DMS 273 (cell line): ENCODE measurements around the gene GABRR2.

Experiments used
- DNase-seq: peaks from one replicate; lab custom pipeline; 2025; ENCODE audit not compliant: unreplicated experiment; lab: John Stamatoyannopoulos, UW

The GABRR2 gene

DNA sequence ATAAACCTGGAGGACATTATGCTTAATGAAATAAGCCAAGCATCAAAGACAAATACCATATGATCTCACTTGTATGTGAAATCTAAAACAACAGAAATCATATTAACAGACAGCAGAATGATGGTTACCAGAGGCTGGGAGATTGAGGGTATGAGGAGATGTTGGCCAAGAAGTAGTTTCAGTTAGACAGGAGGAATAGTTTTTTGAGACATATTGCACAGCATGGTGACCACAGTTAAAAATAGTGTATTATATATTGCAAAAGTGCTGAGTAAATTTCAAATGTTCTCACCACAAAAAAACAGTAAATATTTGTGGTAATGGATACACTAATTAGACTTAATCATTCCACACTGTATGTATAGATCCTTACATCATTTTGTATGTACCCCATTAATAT is 99.7 kb downstream of the GABRR2 start:
- no peak for DNase-seq

DNA sequence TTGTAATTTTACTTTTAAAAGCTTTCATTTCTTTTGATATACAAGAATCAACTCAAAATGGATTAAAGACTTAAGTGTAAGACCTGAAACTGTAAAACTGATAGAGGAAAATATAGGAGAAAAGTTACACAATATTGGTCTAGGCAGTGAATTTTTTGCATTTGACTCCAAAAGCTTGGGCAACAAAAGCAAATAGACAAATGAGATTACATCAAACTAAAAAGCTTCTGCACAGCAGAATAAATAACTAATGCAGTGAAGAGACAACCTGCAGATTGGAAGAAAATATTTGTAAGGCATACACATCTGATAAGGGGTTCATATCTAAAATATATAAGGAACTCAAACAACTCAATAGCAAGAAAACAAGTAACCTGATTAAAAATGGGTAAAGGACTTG is 100.9 kb downstream of the GABRR2 start:
- no peak for DNase-seq

DNA sequence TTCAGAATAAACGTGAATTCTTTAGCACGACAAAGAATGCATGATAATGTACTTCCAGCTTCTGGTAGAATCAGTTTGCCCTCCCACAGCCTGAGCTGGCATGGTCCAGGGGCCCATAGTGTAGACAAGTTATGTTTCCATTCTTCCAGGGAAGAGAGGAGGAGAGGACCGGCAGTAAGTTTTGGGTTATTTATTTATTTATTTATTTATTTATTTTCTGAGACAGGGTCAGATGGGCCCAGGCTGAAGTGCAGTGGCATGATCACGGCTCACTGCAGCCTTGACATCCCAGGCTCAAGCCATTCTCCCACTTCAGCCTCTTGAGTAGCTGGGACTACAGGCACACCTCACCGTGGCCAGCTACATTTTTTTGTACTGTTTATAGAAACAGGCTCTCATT is 102.6 kb downstream of the GABRR2 start:
- no peak for DNase-seq

DNA sequence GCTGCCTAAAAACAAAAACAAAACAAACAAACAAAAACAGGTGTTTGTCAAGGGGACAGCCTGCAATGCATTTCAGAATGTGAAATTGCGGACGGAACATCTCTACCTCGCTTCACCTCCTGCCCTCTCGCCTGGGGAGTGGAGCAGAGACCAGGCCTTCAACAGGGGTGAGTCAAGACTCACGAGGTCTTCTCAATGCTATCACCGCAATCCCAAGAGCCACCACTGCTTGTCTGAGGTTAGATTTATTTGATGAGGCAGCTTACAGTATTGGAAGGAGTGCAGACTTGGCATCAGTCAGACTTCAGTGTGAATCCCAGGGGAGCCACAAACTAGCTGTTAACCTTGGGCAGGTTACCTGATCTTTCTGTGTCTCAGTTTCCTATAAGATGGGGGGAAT is 105.6 kb downstream of the GABRR2 start:
- DNase-seq = peak; percentile 38

DNA sequence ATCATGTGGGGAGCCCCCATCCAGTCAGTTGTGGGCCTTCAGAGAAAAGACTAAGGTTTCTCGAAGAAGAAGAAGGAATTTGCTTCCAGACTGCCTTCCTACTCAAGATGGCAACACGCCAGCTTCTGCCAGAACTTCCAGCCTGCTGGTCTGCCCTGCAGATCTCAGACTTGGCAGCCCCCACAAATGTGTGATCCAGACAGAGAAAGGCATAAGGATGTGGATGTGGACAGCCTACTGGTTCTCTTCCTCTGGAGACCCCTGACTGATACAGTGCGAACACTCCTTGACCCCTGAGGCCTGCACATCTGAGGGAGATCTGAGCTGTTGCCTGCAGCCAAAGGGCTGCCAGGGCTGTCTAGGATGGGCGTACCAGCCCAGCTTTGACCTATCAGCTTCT is 106.5 kb downstream of the GABRR2 start:
- DNase-seq = peak; percentile 54
